HG02973 (cell line): ENCODE measurements around the gene PNMA6E.
"Not testable (repeated sequence)": the region's sequence is repeated elsewhere in the genome, so short reads cannot be mapped to it uniquely, and the experiment has no call there.

Experiments
- ATAC-seq: cut with Tn5 transposase; IDR thresholded peaks from one replicate; pipeline ENCODE4 v1.9.1; 2021; ENCODE audit warnings: moderate library complexity; ENCODE audit not compliant: unreplicated experiment

Gene PNMA6E

DNA sequence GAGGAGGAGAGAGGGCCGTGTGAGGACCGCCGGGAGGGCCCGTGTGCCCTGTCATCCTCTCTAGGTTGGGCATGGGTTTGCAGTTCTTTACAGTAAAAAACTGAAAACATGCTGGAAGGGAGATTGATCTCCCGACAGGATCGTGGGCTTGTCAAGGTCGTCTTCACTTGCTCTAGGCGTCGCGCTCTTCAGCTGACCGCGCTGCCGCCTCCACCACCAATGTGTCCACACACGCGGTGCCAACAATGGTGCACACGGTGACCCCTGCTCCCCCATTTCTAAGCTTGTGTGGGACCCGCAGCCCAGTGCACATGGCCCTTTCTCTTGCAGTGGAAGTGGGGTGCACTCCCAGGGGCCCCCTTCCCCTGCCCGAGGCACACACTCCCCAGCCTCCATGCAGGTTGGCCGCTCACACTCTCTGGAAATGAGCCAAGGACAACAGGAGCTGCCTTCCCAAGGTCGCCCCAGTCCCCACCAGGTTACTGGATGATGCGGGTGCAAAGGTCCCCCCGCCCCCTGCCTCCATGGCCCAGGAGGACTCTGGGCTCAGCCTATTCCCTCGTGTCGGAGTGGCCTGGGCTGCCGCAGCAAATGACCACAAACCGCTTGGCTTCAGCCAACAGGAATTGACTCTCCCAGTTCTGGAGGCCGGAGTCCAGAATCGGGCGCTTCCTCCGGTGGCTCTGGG, 8.4 kb upstream of the PNMA6E start:
- no peak for ATAC-seq

DNA sequence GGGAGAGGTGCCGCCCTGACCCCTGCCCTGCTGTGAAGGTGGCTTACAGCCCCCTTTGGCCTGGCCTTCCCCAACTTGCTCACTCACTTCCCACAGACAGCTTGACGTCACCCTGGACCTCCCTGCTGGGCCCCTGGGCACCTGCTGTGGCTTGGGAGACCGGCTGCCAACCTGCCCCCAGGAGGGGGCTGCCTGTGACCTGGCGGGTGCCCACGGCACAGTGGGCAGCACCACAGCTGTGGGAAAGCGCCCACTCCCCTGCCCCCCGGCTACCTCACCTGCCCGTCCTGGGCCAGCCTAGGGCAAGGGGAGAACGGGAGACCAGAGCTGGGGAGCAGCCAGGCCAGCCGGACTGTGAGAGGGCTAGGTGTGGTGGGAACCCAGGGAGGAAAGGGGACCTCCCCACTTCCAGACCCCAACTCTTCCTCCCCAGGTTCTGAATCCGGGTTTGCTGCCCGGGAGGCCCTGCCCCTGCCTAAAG, 7.8 kb upstream of the PNMA6E start:
- no peak for ATAC-seq

DNA sequence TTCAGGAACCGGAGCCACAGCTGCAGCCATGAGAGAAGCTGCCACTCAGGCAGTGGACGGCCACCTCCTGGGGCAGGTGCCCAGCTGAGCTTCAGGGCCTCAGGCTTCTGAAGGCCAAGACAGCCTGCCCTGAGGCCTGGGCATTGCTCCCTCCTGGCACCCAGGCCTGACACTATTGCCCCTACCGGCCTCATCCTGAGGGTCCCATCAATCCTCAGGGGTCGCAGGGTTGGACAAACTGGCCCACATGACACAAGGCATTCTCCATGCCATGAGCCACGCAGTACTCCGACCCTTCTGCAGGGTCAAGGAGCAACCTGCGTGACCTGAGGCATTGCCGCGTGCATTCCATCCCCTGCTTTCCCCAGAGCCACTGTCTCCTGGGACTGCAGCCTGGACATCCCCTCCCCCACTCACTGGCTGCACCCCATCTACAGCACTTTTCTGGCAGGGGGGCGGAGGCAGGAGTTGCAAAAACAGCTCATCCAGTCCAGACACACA, 7.1 kb upstream of the PNMA6E start:
- ATAC-seq, result no peak

DNA sequence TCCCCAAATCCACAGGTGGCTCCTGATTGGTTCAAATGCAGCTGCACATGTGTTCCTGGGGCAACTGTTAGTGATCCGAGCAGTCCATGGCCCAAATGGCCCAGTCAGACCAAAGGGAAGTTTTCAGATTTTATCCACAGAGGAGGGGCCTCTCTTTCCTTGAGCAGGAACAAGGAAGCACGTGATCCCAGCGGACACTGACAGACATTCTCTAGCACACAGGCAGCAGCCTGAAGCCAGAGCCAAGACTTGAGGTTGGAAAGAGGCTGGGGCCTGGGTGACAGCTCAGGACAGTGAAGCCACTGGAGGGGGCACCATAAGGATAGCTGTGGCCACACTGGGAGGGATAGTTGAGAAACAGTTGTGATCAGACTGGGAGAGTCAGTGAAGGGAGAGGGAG, 6.6 kb upstream of the PNMA6E start:
- ATAC-seq, result no peak

DNA sequence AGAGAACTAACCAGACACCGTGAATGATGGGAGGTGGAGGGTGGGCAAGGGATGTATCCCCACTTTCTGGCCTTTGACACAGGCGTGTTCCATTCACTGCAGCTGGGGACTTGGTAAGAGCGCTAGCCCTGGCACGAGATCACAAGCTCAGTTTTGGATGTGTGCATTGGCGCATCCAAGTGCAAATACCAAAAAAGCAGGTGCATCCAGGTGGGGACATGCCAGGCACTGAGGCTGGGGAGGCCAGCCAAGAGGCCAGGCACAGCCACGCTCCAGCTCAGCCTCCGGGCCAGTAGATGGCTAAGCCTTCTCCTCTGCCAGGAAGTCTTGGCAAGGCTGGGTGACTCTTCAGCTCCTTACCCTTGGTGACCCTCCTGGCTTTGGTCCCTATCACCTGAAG, 5.8 kb upstream of the PNMA6E start:
- no peak for ATAC-seq

DNA sequence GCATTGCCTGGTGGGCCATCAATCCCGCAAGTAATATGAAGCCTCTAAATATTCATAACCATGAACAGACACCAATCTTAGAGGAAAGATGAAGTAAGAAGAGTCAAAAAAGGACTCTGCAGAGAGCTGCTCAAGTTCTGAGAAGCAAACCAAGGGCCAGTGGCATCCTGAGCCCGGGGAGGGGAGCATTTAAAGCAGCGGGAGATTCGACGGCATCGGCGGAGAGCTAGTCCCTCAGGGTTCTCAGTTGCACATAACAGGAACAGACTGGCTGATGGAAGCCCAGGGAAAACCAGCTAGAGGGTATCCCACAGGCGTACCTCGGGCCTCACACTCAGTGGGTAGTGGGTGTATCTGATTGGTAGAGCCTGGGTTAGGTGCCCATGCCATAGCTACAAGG, 4.9 kb upstream of the PNMA6E start:
- no peak for ATAC-seq

DNA sequence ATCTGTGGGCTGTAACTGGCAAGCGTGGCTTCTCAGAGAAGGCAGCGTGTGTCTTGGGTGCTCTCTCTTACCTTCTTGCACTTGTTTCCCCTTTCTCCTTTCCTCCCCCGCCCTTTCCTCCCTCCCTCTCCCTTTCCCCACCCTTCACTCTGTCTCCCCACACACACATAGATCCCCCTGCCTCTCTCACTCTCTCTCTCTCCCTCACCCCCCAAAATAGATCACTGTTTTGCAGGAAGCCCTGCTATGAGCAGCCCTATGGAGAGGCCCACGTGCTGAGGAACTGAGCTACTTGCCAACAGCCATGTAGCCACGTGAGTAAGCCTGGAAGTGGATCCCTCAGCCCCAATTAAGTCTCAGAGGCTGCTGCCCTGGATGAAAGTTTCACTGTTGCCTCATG, 4.3 kb upstream of the PNMA6E start:
- ATAC-seq, result no peak

DNA sequence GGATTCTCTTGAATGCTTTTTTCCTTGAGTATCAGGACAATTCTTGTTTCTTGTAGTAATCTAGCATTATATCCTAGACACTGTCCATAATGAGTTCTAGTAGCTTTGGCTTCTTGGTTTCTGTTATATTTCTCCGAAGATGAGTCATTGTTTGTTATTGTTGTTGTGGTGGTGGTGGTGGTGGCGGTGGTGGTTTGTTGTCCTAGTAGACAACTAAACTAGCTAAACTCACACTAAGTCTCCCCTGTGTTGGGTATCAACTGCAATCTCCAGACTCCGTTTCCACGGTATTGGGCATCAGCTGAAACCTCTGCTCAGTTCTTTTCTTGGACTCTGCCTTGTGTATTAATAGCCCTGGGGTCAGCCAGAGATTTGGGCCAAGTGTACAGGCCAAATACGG, 3.2 kb upstream of the PNMA6E start:
- not testable (repeated sequence) for ATAC-seq

DNA sequence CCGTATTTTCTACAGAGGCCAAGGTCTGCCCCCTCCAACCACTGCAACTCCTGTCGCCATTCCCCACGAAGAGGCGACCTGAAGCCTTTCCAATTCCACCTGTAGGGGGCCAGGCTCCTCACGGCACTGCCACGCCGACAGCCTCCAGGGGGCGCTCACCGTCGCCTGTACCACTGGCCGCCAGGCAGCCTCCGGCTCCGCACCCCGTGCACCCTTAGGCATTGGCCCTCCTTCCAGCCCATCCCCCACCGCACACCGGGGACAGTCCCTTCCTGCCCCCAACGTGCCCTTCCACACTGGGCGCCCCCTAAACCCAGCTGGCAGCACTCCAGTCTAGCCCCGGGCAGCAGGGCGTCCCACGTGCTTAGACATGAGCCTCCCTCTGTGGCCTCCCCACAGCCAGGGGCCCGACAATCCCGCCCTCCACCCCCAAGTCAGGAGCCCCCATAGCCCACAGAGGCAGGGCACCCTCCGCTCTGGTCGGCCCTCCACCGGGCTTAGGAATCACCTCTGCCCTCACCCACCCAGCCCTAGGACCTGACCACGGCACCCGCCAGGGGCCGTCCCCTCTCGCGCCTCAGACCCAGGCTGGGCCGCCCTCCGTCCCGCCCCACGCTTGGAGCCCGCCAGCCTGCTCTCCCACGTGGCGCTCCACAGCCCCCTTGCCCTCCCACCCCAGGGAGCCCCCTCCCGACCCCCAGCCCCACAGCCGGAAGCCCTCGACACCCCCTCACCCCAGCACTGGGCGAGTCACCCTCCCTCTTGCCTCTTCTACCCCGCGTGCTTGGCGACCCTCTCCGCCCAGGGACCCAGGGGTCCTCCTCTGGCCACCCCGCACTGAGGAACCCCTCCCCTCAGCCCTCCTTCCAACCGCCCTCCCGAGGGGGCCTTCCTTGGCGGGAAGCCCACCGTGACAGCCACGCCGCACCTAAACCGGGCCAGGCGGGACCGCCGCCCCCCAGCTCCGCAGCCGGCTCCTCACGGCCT, 711 bp downstream of the PNMA6E start:
- ATAC-seq, result peak; percentile 56

DNA sequence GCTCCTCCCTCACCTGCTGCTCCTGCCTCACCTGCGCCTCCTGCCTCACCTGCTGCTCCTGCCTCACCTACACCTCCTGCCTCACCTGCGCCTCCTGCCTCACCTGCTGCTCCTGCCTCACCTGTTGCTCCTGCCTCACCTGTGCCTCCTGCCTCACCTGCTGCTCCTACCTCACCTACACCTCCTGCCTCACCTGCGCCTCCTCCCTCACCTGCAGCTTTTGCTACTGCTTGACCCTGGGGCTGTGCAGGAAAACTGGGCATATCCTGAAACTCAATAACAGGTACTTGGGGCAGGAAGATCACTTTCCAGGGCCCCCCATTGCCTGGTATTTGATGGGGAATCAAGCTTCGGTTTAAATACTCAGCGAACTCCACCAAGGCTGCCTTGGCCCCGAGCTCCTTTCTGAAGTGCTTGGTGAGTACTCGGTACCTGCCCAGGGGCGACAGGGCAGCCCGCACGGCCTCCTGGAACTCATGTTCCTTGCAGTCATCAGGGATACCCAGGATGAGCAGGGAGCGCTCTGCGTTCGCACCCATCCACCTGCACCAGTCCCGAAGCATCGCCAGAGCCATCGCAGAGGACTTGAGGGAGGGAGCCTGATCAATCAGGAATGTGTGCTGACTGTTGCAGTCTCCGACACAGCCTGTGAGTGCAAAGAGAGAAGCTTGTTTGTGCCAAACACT, 2.7 kb downstream of the PNMA6E start:
- no peak for ATAC-seq

DNA sequence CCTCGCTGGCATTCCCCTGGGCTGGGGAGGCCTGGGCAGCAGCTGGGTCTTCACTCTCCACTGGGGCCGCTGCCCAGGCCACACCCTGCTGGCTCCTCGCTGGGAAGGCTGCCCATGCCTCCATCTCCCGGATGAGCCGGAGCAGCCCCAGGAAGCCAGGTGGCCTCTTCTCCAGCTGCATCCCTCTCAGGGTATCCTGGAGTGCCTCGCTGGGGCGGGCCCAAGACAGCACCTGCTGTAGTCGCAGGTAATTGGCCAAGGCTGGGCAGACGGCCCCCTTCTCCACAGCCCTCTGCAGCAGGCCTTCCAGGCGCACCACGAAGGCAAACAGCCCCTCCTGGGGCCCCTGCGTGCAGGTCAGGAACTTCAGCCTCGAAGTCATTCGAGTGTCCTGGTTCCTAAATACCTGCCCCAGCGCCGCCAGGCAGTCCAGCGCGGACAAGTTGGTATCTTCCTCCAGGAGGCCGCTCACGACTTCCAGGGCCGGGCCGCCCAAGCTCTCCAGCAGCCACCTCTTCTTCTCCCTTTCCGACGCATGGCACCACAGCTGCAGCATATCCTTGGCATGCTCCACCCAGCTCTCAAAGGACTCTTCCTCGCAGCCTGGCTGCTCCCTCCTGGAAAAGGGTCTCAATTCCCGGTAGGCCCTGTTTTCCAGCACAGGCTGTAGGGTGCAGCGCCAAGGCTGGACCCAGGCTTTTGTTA, 3.7 kb downstream of the PNMA6E start:
- no peak for ATAC-seq

DNA sequence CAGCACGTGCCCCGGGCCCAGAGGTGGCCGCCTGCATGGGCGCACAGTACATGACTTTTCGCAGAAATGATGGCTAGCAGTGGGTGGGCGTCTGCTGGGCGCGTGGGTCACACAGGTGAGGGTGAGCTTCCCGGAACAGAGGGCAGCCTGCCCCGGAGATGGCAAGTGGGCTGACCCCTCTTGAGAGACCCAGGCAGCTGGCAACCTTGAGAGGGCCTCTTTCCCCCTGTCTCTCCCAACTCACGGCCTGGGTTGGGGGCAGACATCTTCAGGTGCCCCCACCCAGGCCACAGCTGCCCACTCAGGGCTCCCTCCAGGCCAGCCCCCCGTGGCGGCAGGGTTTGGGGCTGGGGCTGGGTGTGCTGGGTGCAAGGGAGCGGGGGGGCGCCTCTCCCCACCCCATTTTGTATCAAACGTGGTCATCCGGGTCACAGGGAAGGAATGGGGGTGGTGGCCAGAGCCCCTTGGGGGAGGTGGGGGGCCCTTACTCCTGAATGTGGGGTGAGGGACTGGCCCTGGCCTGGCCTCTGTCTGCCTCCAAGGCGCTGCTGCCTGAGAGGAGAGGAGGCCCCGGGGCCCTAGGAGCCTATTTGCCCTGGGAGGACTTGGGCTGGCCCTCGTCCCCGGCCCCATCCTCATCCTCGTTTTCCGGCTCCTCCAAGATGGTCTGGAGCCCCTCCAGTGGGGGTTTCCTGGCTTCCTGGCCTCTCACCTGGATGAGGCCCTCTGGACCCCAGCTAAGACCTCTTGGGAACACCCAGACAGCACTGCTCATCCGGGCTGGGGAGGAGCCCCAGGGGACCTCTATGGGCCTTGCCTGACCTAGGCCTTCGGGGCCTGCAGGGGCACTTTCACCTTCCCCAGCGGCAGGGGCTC, 4.6 kb downstream of the PNMA6E start:
- no peak for ATAC-seq

DNA sequence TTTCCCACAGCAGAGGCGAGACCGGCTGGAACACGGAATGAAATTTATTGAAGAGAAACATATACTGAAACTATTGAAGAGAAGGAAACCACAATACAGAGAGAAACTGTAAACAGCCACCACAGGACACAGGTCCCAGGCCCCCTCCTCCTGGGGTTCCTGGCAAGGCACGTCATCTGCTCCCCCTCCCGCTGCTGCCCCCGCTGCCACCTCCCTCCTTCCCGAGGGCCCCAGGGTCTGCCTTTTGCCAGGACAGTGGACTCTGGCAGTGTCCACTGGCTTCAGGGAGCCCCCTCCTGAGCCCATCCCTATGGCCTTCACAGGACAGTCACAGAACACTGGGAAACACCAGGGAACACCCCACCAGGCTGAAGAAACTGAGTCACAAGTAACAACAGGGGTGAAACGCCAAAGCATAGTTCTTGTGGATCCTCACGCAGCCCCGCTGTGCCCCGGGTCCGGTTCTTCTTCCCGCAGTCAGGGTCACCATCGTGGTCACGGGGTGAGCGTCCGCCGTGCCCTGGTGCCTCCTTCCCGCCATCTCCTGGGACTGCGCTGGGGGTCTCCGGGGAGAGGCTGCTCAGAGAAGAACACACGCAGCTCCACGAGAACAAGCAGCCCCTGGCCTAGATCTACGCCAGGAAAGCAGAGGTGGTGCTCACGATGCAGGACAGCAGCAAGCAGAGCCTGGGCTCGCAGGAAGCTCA, 5.4 kb downstream of the PNMA6E start:
- no peak for ATAC-seq

DNA sequence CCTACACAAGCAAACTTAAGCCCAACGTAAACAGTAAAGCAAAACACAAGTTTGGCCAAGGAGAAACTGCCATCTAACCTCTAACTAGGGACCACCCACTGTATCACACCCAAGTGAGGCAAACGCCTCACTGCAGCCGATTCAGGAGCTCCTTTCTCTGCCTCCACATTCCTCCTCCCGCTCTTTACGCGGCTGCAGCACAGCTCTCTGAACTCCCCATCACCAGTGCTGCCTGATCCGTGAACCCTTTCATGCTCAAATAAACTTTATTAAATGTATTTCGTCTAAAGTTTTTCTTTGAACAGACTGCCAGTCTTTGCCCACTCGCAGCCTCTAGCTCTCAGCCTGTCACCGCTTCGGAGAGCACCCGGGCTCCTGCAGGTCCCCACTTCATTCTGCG, 6.5 kb downstream of the PNMA6E start:
- ATAC-seq, result no peak

DNA sequence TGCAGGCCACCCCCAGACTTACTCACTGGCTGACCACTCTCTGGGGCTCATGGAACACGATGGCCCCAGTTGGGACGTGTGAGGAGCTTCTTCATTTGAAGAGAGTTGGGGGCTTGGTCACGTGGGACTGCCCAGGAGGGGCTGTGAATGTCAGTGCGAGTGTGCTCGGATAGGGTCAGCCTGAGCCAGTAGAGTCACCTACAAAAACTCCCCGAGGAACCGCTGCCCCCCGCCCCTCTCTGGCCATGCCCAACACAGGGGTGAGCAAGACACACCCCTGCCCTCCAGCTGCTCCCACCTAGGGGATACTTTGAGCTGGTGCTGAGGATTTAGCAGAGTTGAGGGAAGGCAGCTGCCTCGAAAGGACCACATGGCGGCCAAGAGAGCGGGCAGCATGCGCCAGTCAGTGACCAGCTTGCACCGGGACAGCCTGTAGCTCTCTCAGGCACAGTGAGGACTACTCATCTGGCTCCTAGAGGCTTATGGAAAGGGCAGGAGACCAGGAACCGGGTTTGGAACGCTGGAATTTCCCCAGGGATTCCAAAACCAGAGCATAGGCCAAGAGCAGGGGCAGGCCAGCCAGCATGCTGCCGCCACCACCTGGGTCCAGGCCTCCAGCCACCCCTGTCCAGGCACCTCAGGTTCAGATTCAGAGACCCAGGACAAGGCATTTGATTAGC, 8.4 kb downstream of the PNMA6E start:
- ATAC-seq, result no peak

DNA sequence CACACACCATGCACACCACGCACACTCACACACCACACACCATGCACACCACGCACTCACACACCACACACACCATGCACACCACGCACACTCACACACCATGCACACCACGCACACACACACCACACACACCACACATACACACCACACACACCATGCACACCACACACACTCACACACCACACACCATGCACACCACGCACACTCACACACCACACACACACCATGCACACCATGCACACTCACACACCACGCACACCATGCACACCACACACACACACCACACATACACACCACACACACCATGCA, 11.7 kb downstream of the PNMA6E start:
- not testable (repeated sequence) for ATAC-seq

DNA sequence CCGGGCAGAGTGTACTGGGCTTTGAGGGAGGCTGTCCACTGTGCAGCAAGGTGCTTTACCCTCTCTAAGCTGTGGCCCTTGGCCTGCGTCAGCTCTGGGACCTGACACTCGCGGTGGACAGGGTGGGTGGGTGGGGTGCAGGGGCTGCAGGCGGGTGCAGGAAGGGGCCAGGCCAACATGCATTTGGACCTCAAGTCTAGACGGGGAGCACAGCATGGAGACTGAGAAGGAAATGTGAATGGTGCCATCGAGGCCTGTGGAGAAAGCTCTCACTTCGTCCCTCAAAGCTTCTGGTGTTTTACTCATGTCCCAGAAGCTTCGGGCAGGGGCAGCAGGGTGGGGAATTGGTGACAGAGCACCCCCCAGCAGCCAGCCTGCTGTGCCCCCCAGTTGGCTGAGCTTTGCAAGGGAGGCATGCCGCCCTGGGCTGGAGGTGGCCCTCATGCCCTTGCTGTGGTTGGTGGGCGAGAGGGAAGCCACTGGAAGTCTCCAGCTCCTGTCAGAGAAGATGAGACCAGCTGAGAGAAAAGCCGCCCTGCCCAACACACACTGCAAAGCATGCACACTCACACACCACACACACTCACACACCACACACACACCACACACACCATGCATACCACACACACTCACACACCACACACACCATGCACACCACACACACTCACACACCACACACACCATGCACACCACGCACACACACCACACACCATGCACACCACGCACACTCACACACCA, 12.3 kb downstream of the PNMA6E start:
- ATAC-seq, result no peak
